AG09319 (cell line): ENCODE results near the gene HBG2.
A peak's percentile ranks its signal among the peaks of the same experiment; 100 is the strongest.

Experiments
- DNase-seq: peaks from one replicate; pipeline ENCODE4 v3.0.0-alpha.2; 2010; ENCODE audit warnings: low read depth; ENCODE audit errors: extremely low read depth
- TF ChIP-seq, protein P1 (sequence below): IDR thresholded peaks from 2 replicates; pipeline ENCODE4 v1.5.1; 2011; ENCODE audit warnings: low read depth, mild to moderate bottlenecking, inconsistent platforms, low read length, moderate library complexity

Gene HBG2

DNA sequence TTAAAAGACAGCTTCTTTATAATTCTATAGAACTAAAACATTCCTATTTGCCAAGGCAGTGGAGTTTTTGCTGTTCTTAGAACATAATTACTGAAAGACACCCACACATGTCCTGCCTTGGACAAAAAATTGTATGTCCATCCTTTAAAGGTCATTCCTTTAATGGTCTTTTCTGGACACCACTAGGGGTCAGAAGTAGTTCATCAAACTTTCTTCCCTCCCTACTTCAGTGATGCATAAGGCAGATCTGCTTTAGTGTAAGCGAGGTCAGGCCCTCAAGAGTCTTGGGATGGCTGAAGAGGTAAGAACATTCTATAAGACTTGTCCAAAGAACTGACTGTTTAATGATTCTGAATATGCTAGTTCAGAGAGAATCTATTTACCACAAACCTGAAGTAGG is 49.8 kb downstream of the HBG2 start:
- peak; percentile 49 for DNase-seq
- TF ChIP-seq, protein P1, sequence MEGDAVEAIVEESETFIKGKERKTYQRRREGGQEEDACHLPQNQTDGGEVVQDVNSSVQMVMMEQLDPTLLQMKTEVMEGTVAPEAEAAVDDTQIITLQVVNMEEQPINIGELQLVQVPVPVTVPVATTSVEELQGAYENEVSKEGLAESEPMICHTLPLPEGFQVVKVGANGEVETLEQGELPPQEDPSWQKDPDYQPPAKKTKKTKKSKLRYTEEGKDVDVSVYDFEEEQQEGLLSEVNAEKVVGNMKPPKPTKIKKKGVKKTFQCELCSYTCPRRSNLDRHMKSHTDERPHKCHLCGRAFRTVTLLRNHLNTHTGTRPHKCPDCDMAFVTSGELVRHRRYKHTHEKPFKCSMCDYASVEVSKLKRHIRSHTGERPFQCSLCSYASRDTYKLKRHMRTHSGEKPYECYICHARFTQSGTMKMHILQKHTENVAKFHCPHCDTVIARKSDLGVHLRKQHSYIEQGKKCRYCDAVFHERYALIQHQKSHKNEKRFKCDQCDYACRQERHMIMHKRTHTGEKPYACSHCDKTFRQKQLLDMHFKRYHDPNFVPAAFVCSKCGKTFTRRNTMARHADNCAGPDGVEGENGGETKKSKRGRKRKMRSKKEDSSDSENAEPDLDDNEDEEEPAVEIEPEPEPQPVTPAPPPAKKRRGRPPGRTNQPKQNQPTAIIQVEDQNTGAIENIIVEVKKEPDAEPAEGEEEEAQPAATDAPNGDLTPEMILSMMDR, result peak; percentile 61

DNA sequence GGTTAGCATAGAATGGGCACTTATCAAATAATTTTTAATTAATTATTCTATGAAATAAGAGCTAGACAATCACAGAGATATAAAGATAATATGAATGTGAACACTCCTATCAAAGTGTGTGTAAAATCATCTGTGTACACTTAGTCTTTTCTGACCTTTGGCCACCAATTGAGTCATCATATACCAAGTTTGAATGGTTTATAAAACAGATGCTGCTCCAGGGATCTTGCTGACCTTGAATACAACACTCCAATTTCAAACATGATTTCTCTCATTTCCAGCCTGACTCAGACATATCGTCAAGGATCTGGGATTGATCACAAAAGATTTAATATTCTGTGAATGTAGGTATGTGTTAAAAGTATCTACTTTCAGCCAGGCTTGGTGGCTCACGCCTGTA is 51.2 kb downstream of the HBG2 start:
- DNase-seq, result peak; percentile 20
- TF ChIP-seq, protein P1, result no peak
